Smooth muscle cell (in vitro differentiated cells): ENCODE measurements around the gene MTA3. TPM values are rescaled to one million over a fixed set of nuclear protein-coding genes. Genes with fewer than 3 reads are reported as not detected.

Experiments
- DNase-seq: peaks from one replicate; lab custom pipeline; 2025; ENCODE audit not compliant: unreplicated experiment; lab: John Stamatoyannopoulos, UW
- H2AFZ ChIP-seq: fragments of 200-600 bp; sonication (generic); 2 replicates; pipeline ENCODE4 v1.6.0; 2016; ENCODE audit warnings: antibody characterized with exemption, low read depth, mild to moderate bottlenecking
- H3F3A ChIP-seq: fragments of 200-600 bp; sonication (generic); 2 replicates; pipeline ENCODE4 v1.6.0; 2017; ENCODE audit warnings: antibody characterized with exemption, low read depth
- H3K27ac ChIP-seq: fragments of 200-600 bp; sonication (generic); 2 replicates; pipeline ENCODE4 v1.5.1; 2016; ENCODE audit warnings: low read depth, mild to moderate bottlenecking
- H3K27me3 ChIP-seq: fragments of 200-600 bp; sonication (generic); 2 replicates; pipeline ENCODE4 v1.6.1; 2016; ENCODE audit warnings: low read depth, mild to moderate bottlenecking
- H3K36me3 ChIP-seq: fragments of 200-600 bp; sonication (generic); 2 replicates; pipeline ENCODE4 v1.5.1; 2016; ENCODE audit warnings: low read depth
- H3K4me1 ChIP-seq: fragments of 200-600 bp; sonication (generic); 2 replicates; pipeline ENCODE4 v1.5.1; 2016; ENCODE audit warnings: low read depth
- H3K4me2 ChIP-seq: fragments of 200-600 bp; sonication (generic); 2 replicates; pipeline ENCODE4 v1.6.0; 2016; ENCODE audit warnings: mild to moderate bottlenecking
- H3K4me3 ChIP-seq: fragments of 200-600 bp; sonication (generic); 2 replicates; pipeline ENCODE4 v1.5.1; 2016; ENCODE audit warnings: mild to moderate bottlenecking
- H3K79me2 ChIP-seq: fragments of 200-600 bp; sonication (generic); 2 replicates; pipeline ENCODE4 v1.6.0; 2016; ENCODE audit warnings: low read depth, mild to moderate bottlenecking
- H3K9ac ChIP-seq: fragments of 200-600 bp; sonication (generic); 2 replicates; pipeline ENCODE4 v1.6.0; 2016; ENCODE audit warnings: low read depth
- H3K9me3 ChIP-seq: fragments of 200-600 bp; sonication (generic); replicated peaks from 2 replicates; pipeline ENCODE4 v1.5.1; 2016; ENCODE audit warnings: low read depth
- H4K20me1 ChIP-seq: fragments of 200-600 bp; sonication (generic); 2 replicates; pipeline ENCODE4 v1.6.0; 2016; ENCODE audit warnings: low read depth
- CTCF ChIP-seq: fragments of 200-600 bp; sonication (generic); IDR thresholded peaks from 2 replicates; pipeline ENCODE4 v1.5.1; 2017; ENCODE audit warnings: borderline replicate concordance, mild to moderate bottlenecking, antibody characterized with exemption; ENCODE audit not compliant: insufficient read depth, poor library complexity, severe bottlenecking
- WGBS: methylation state at CpG from one replicate; pipeline ENCODE4 v1.1.7; 2016; ENCODE audit warnings: low lambda C conversion rate; 5-methylcytosine and 5-hydroxymethylcytosine counted together
- polyA plus RNA-seq: library from polyadenylated mRNA; unstranded; fragments of >200 nt; fragmentation: Nextera tagmentation; extraction: Ambion mirVana; gene quantifications from 2 replicates; pipeline ENCODE4 v1.2.1, GENCODE V29; 2016
- total RNA-seq: library from RNA; depleted of rRNA; stranded (reverse); fragments of >200 nt; gene quantifications from 2 replicates; pipeline ENCODE4 v1.2.3, GENCODE V29; 2014

Gene MTA3
- total and polyA plus RNA-seq, 2 experiments from 2014 or later: 27.5 to 29.8 TPM

GRCh38 chr2:42585779-42586178 lies 17.3 kb downstream of the MTA3 start:
- no peak overlapping the region for H3K9ac ChIP-seq
- no peaks in the 10 kb centered on the region for H3K27me3 ChIP-seq
- H3K9me3 ChIP-seq: no peaks in the 10 kb centered on the region
- H2AFZ ChIP-seq: no peak overlapping the region
- no peak overlapping the region for H3K4me2 ChIP-seq
- H3K79me2 ChIP-seq: peaks cover 74% of the 10 kb centered on the region
- no peak for DNase-seq
- TF ChIP-seq CTCF: no peak
- no peak overlapping the region for H3K27ac ChIP-seq
- H3K36me3 ChIP-seq: peaks cover 5% of the 10 kb centered on the region
- WGBS: 80% methylated on average over 4 of the region's 4 CpGs
- no peaks in the 10 kb centered on the region for H3F3A ChIP-seq
- no peaks in the 10 kb centered on the region for H3K4me1 ChIP-seq
- no peak overlapping the region for H3K4me3 ChIP-seq
- H4K20me1 ChIP-seq: peaks cover 74% of the 10 kb centered on the region

- H3K4me1 ChIP-seq: no peaks in the 10 kb centered on the region
- no peak overlapping the region for H3K4me2 ChIP-seq
- 96% methylated on average over 4 of the region's 4 CpGs for WGBS
- no peak overlapping the region for H3K4me3 ChIP-seq
- H3F3A ChIP-seq: no peaks in the 10 kb centered on the region
- no peaks in the 10 kb centered on the region for H3K27me3 ChIP-seq
- no peak for DNase-seq
- H3K79me2 ChIP-seq: peaks cover 76% of the 10 kb centered on the region
- no peak overlapping the region for H3K9ac ChIP-seq
- no peaks in the 10 kb centered on the region for H3K36me3 ChIP-seq
- no peak overlapping the region for H3K27ac ChIP-seq
- H2AFZ ChIP-seq: no peak overlapping the region
- TF ChIP-seq CTCF: no peak
- H3K9me3 ChIP-seq: no peaks in the 10 kb centered on the region
- peaks cover 75% of the 10 kb centered on the region for H4K20me1 ChIP-seq
Observed at GRCh38 chr2:42587526-42588117, 19.2 kb downstream of the MTA3 start.

- no peak for TF ChIP-seq CTCF
- H3K36me3 ChIP-seq: no peaks in the 10 kb centered on the region
- no peaks in the 10 kb centered on the region for H3F3A ChIP-seq
- no peak overlapping the region for H2AFZ ChIP-seq
- no peak for DNase-seq
- no peak overlapping the region for H3K9ac ChIP-seq
- 97% methylated on average over 1 of the region's 1 CpG for WGBS
- no peaks in the 10 kb centered on the region for H3K4me1 ChIP-seq
- H3K9me3 ChIP-seq: no peaks in the 10 kb centered on the region
- H3K79me2 ChIP-seq: peaks cover 73% of the 10 kb centered on the region
- H3K4me3 ChIP-seq: no peak overlapping the region
- H3K4me2 ChIP-seq: no peak overlapping the region
- H4K20me1 ChIP-seq: peaks cover 73% of the 10 kb centered on the region
- no peak overlapping the region for H3K27ac ChIP-seq
- no peaks in the 10 kb centered on the region for H3K27me3 ChIP-seq
Observed at GRCh38 chr2:42588121-42588520, 19.7 kb downstream of the MTA3 start.

GRCh38 chr2:42590176-42590575 lies 21.7 kb downstream of the MTA3 start:
- no peak overlapping the region for H3K4me2 ChIP-seq
- H4K20me1 ChIP-seq: peaks cover 69% of the 10 kb centered on the region
- H3K4me3 ChIP-seq: no peak overlapping the region
- H3K4me1 ChIP-seq: no peaks in the 10 kb centered on the region
- H3K9ac ChIP-seq: no peak overlapping the region
- no peaks in the 10 kb centered on the region for H3K36me3 ChIP-seq
- H3F3A ChIP-seq: no peaks in the 10 kb centered on the region
- no peak overlapping the region for H3K27ac ChIP-seq
- peaks cover 73% of the 10 kb centered on the region for H3K79me2 ChIP-seq
- H3K9me3 ChIP-seq: no peaks in the 10 kb centered on the region
- TF ChIP-seq CTCF: no peak
- H2AFZ ChIP-seq: no peak overlapping the region
- 94% methylated on average over 2 of the region's 2 CpGs for WGBS
- H3K27me3 ChIP-seq: no peaks in the 10 kb centered on the region
- DNase-seq: no peak
